IMR-90 (cell line): ENCODE measurements around the gene LYRM9. TPM values are rescaled to one million over a fixed set of nuclear protein-coding genes. Genes with fewer than 3 reads are reported as not detected.

Source experiments
- ATAC-seq: fragments of 200-7000 bp; cut with Tn5 transposase; 2 replicates; pipeline ENCODE4 v1.9.1; 2020; ENCODE audit warnings: low read depth, mild to moderate bottlenecking, moderate library complexity
- BruUV-seq: library from RNA; stranded (reverse); fragments of 400-500 nt; replicated peaks from 2 replicates; lab custom pipeline; 2021; lab: Mats Ljungman, UMichigan
- CTCF ChIA-PET: fragments of 300-600 bp; formaldehyde crosslinking; extraction: SDS; loops from one replicate; lab custom pipeline; 2021; ENCODE audit warnings: antibody characterized with exemption; lab: Yijun Ruan, JAX
- POLR2A ChIA-PET: fragments of 300-600 bp; sonication (Branson Sonifier 250); formaldehyde crosslinking; loops from one replicate; lab custom pipeline; 2022; ENCODE audit warnings: antibody characterized with exemption; ENCODE audit not compliant: unreplicated experiment; lab: Charles Lee
- DNase-seq: peaks from one replicate; pipeline ENCODE4 v3.0.0; 2013
- H2AFZ ChIP-seq: replicated peaks from 2 replicates; pipeline ENCODE3; 2013; ENCODE audit warnings: low read length, mild to moderate bottlenecking; ENCODE audit not compliant: poor library complexity
- H2AK5ac ChIP-seq: 2 replicates; pipeline ENCODE4 v1.6.1; 2013; ENCODE audit warnings: low read depth, low read length, inconsistent platforms
- H2AK9ac ChIP-seq: replicated peaks from 2 replicates; pipeline ENCODE3; 2013; ENCODE audit warnings: mild to moderate bottlenecking, low read depth, low read length, moderate library complexity; ENCODE audit not compliant: poor library complexity
- H2BK120ac ChIP-seq: 2 replicates; pipeline ENCODE4 v1.6.1; 2013; ENCODE audit warnings: low read depth, low read length, inconsistent platforms
- H2BK15ac ChIP-seq: 3 replicates; pipeline ENCODE4 v1.6.1; 2013; ENCODE audit warnings: low read depth, low read length, inconsistent platforms
- H2BK20ac ChIP-seq: 2 replicates; pipeline ENCODE4 v1.6.1; 2013; ENCODE audit warnings: low read depth, mild to moderate bottlenecking, inconsistent platforms, low read length, moderate library complexity
- H2BK5ac ChIP-seq: 2 replicates; pipeline ENCODE4 v1.6.1; 2013; ENCODE audit warnings: mild to moderate bottlenecking, low read depth, low read length, inconsistent platforms; ENCODE audit not compliant: poor library complexity, severe bottlenecking
- H3K14ac ChIP-seq: replicated peaks from 2 replicates; pipeline ENCODE4 v1.6.1; 2013; ENCODE audit warnings: low read depth, low read length, inconsistent platforms
- H3K18ac ChIP-seq: 2 replicates; pipeline ENCODE4 v1.6.1; 2013; ENCODE audit warnings: low read depth, low read length, control low read depth
- H3K23ac ChIP-seq: 2 replicates; pipeline ENCODE4 v1.6.1; 2013; ENCODE audit warnings: low read depth, low read length, inconsistent platforms
- H3K27ac ChIP-seq: 2 replicates; pipeline ENCODE4 v1.5.1; 2013; ENCODE audit warnings: mild to moderate bottlenecking, control low read depth, low read length; ENCODE audit not compliant: insufficient read depth
- H3K27me3 ChIP-seq: 2 replicates; pipeline ENCODE4 v1.6.1; 2013; ENCODE audit warnings: low read length; ENCODE audit not compliant: control insufficient read depth, insufficient read depth
- H3K36me3 ChIP-seq: 2 replicates; pipeline ENCODE4 v1.6.1; 2013; ENCODE audit warnings: low read length, mixed read lengths; ENCODE audit not compliant: control insufficient read depth, insufficient read depth
- H3K4ac ChIP-seq: 2 replicates; pipeline ENCODE4 v1.6.1; 2013; ENCODE audit warnings: low read depth, low read length, inconsistent platforms
- H3K4me1 ChIP-seq: 2 replicates; pipeline ENCODE4 v1.6.1; 2013; ENCODE audit warnings: low read length, mixed read lengths; ENCODE audit not compliant: control insufficient read depth, insufficient read depth
- H3K4me2 ChIP-seq: 2 replicates; pipeline ENCODE4 v1.6.1; 2013; ENCODE audit warnings: low read depth, mild to moderate bottlenecking, control low read depth, low read length, moderate library complexity
- H3K4me3 ChIP-seq: 2 replicates; pipeline ENCODE4 v1.5.1; 2013; ENCODE audit warnings: low read depth, mild to moderate bottlenecking, control low read depth, low read length, moderate library complexity; ENCODE audit not compliant: insufficient read depth
- H3K56ac ChIP-seq: 2 replicates; pipeline ENCODE4 v1.6.1; 2013; ENCODE audit warnings: low read length, inconsistent platforms; ENCODE audit not compliant: insufficient read depth; ENCODE audit errors: extremely low read depth
- H3K79me1 ChIP-seq, 2 experiments: 2 replicates each; pipeline ENCODE4 v1.6.1; 2013; ENCODE audit warnings: low read length in 2 of 2, inconsistent platforms in 1 of 2, low read depth in 1 of 2
- H3K9ac ChIP-seq: 2 replicates; pipeline ENCODE4 v1.6.1; 2013; ENCODE audit warnings: low read depth, low read length, control low read depth
- H3K9me1 ChIP-seq: 2 replicates; pipeline ENCODE4 v1.6.1; 2013; ENCODE audit warnings: low read length, inconsistent platforms; ENCODE audit not compliant: insufficient read depth
- H3K9me3 ChIP-seq: 2 replicates; pipeline ENCODE4 v1.6.1; 2013; ENCODE audit warnings: low read length; ENCODE audit not compliant: control insufficient read depth, insufficient read depth
- H4K20me1 ChIP-seq: 2 replicates; pipeline ENCODE4 v1.6.1; 2013; ENCODE audit warnings: low read length, inconsistent platforms; ENCODE audit not compliant: insufficient read depth
- H4K5ac ChIP-seq: 2 replicates; pipeline ENCODE4 v1.6.1; 2013; ENCODE audit warnings: mild to moderate bottlenecking, low read depth, low read length, control low read depth
- H4K8ac ChIP-seq, 2 experiments: 2 replicates each; pipeline ENCODE4 v1.6.1; 2013; ENCODE audit warnings: low read depth in 2 of 2, low read length in 2 of 2, control low read depth in 1 of 2, inconsistent platforms in 1 of 2
- H4K91ac ChIP-seq: 2 replicates; pipeline ENCODE4 v1.6.1; 2013; ENCODE audit warnings: low read depth, low read length, inconsistent platforms; ENCODE audit not compliant: insufficient read depth
- CHD1 ChIP-seq: IDR thresholded peaks from 2 replicates; pipeline ENCODE4 v1.6.1; 2012; ENCODE audit warnings: low read depth, low read length, improper control_type of control experiment
- ELK1 ChIP-seq: fragments of 150-350 bp; IDR thresholded peaks from 2 replicates; pipeline ENCODE4 v1.6.1; 2016; ENCODE audit warnings: low read depth, mild to moderate bottlenecking, low read length, moderate library complexity, borderline replicate concordance
- MAZ ChIP-seq: IDR thresholded peaks from 2 replicates; pipeline ENCODE4 v1.6.1; 2012; ENCODE audit warnings: low read depth, mild to moderate bottlenecking, low read length, improper control_type of control experiment, moderate library complexity, borderline replicate concordance
- MXI1 ChIP-seq: IDR thresholded peaks from 2 replicates; pipeline ENCODE4 v1.6.1; 2012; ENCODE audit warnings: low read depth, mild to moderate bottlenecking, low read length, moderate library complexity, borderline replicate concordance
- RAD21 ChIP-seq: IDR thresholded peaks from 2 replicates; pipeline ENCODE4 v1.6.1; 2012; ENCODE audit warnings: low read length, improper control_type of control experiment
- RFX5 ChIP-seq: IDR thresholded peaks from 2 replicates; pipeline ENCODE4 v1.8.0; 2012; ENCODE audit warnings: low read depth, mild to moderate bottlenecking, low read length, moderate library complexity
- WGBS, 2 experiments: methylation state at CpG; one replicate each; pipeline versions ENCODE4 v1.1.5 to v1.1.7; 2013; ENCODE audit warnings: missing lambda C conversion rate in 2 of 2; ENCODE audit not compliant: insufficient read length in 1 of 2; ENCODE audit errors: extremely low coverage in 2 of 2; 5-methylcytosine and 5-hydroxymethylcytosine counted together
- dilution Hi-C: fragments of 300-500 bp; cut with HindIII; formaldehyde crosslinking; loops from one replicate; pipeline ENCODE4 v1.14.3; 2018; ENCODE audit warnings: low sequenced_read_pairs; ENCODE audit not compliant: unreplicated experiment
- in situ Hi-C: fragments of 300-500 bp; cut with MboI; formaldehyde crosslinking; loops from 3 replicates; pipeline ENCODE4 v1.14.3; 2019; ENCODE audit warnings: low sequenced_read_pairs, inconsistent platforms, mixed read lengths
- intact Hi-C: fragments of 100-400 bp; cut with micrococcal nuclease; formaldehyde crosslinking; loops from 2 replicates; pipeline ENCODE4 v1.10.0; 2022
- polyA plus RNA-seq, 3 experiments: library from polyadenylated mRNA; depleted of rRNA; stranded (reverse); fragments of >200 nt; gene quantifications; 2 replicates each; pipeline ENCODE4 v1.2.3, GENCODE V29; 2012; ENCODE audit warnings: low replicate concordance in 1 of 3
- total RNA-seq: library from RNA; depleted of rRNA; stranded (reverse); fragments of >200 nt; gene quantifications from 2 replicates; pipeline ENCODE4 v1.2.3, GENCODE V29; 2012
- TF ChIP-seq, protein P1 (sequence below): conservative IDR thresholded peaks from 2 replicates; pipeline ENCODE4 v1.5.1; 2012; ENCODE audit warnings: mild to moderate bottlenecking, low read depth, low read length, improper control_type of control experiment

The LYRM9 gene
- total and polyA plus RNA-seq, 2 of the 4 experiments (the other 2 are of a cell fraction) = 3.2 to 4.8 TPM

GRCh38 chr17:27907976-27908558 lies 14.9 kb upstream of the LYRM9 start:
- Histone ChIP-seq H4K8ac (no peak overlapping the region), H4K91ac (no peak overlapping the region), H3K79me1 (no peaks in the 10 kb centered on the region), H3K18ac (no peak overlapping the region), H3K56ac (no peak overlapping the region), H2BK120ac (no peak overlapping the region), H3K4ac (no peak overlapping the region), H2BK20ac (no peak overlapping the region), H3K4me3 (no peak overlapping the region), H3K23ac (no peak overlapping the region), H3K9me3 (peaks cover 2% of the 10 kb centered on the region; the same call in 1 of the 2 replicates), H4K20me1 (no peaks in the 10 kb centered on the region), H3K4me2 (no peak overlapping the region), H2AK9ac (no peak overlapping the region), H4K5ac (no peak overlapping the region), H3K36me3 (no peaks in the 10 kb centered on the region), H3K14ac (no peak overlapping the region), H2BK5ac (no peak overlapping the region), H2AK5ac (no peak overlapping the region), H2BK15ac (no peak overlapping the region), H3K9ac (no peak overlapping the region), H2AFZ (no peak overlapping the region), H3K9me1 (no peaks in the 10 kb centered on the region), H3K27me3 (peaks cover 15% of the 10 kb centered on the region), H3K4me1 (no peaks in the 10 kb centered on the region), H3K27ac (no peak overlapping the region)
- in situ Hi-C loops (no loop called here), dilution Hi-C loops (no loop called here), intact Hi-C loops (no loop called here)
- no peak for DNase-seq
- TF ChIP-seq RAD21 (no peak), ELK1 (no peak), RFX5 (no peak), MAZ (no peak), CHD1 (no peak), MXI1 (no peak)
- TF ChIP-seq, protein P1, sequence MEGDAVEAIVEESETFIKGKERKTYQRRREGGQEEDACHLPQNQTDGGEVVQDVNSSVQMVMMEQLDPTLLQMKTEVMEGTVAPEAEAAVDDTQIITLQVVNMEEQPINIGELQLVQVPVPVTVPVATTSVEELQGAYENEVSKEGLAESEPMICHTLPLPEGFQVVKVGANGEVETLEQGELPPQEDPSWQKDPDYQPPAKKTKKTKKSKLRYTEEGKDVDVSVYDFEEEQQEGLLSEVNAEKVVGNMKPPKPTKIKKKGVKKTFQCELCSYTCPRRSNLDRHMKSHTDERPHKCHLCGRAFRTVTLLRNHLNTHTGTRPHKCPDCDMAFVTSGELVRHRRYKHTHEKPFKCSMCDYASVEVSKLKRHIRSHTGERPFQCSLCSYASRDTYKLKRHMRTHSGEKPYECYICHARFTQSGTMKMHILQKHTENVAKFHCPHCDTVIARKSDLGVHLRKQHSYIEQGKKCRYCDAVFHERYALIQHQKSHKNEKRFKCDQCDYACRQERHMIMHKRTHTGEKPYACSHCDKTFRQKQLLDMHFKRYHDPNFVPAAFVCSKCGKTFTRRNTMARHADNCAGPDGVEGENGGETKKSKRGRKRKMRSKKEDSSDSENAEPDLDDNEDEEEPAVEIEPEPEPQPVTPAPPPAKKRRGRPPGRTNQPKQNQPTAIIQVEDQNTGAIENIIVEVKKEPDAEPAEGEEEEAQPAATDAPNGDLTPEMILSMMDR = no peak
- WGBS, 2 experiments = no CpG with 5 or more reads among the region's 4 CpGs
- ATAC-seq = no peak
- ChIA-PET POLR2A (no interaction called here), CTCF (no interaction called here)
- BruUV-seq = no TSS peak
